Measurements from ENCODE around the gene TBC1D19. TPM values are rescaled to one million over a fixed set of nuclear protein-coding genes. Genes with fewer than 3 reads are reported as not detected.

TBC1D19 gene, protein sequence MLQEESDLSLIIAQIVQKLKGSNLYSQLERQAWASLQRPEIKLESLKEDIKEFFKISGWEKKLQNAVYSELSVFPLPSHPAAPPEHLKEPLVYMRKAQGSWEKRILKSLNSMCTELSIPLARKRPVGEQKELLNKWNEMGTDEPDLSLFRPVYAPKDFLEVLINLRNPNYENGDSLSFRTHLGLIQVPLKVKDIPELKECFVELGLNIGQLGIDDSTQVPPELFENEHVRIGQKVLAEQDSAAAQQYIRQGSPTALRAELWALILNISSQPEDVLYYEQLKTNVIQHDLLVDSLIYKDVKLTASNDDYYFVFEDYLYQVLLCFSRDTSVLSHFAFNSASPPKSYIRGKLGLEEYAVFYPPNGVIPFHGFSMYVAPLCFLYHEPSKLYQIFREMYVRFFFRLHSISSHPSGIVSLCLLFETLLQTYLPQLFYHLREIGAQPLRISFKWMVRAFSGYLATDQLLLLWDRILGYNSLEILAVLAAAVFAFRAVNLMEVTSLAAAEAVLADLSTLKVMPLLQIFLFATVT
- 6.9 and 11.9 TPM in 2 replicates for total RNA-seq

DNA sequence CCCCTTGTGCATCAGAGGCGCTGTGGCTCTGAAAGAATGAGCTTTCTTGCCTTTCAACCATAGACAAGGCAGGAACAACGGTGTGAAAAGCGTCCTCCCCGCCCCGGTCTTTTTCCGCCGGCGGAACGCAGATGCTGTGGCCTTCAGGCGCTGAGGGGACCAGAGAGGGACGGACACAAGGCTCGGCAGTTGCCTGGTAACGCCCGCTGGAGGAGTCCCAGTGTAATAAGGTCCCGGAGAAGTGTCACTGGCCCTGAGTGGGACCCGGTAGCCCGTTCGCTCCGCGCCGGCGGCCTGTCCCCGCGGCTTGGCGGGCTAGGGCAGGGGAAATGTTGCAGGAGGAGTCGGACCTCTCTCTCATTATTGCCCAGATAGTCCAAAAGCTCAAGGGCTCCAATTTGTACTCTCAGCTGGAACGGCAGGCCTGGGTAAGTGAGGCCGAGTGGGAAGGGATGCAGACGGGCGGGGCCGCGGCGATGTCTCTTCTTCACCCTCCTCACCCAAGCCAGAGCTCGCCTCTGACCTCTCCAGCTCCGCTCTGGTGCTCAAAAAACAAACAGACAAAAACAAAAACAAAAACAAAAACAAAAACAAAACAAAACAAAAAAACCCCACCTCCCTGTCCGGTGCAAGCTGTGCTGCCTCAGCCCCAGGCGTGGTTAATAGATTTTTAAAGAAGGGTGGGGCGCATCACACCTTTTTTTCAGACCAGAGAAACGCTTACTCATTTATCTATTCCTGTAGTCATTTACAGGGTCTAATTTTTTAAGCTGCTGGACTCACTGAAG is at the start of gene TBC1D19:
Gene TBC1D19, plus strand, starts transcription at position 220 of the 788 bp plus-strand sequence. Its CDS starts 110 bp downstream, at position 330.

Other genes starting within 250 kb of the TBC1D19 start
- not detected in 2 replicates for gene CCKAR, start 93.6 kb upstream of the TBC1D19 start, total RNA-seq